Neuronal stem cell (in vitro differentiated cells): ENCODE data around the gene KPNA4.

Experiments used
- DNase-seq: peaks from one replicate; pipeline ENCODE4 v3.0.0-alpha.2; 2013; ENCODE audit warnings: low spot score
- H2AFZ ChIP-seq: one replicate; pipeline ENCODE4 v1.6.1; 2013; ENCODE audit warnings: mild to moderate bottlenecking, low read length, inconsistent platforms
- H2AK5ac ChIP-seq: 2 replicates; pipeline ENCODE4 v1.6.1; 2013; ENCODE audit warnings: low read depth, mild to moderate bottlenecking, inconsistent platforms, low read length, moderate library complexity, mixed read lengths
- H2BK120ac ChIP-seq: 2 replicates; pipeline ENCODE4 v1.6.1; 2013; ENCODE audit warnings: low read depth, mild to moderate bottlenecking, inconsistent platforms, low read length, moderate library complexity, mixed read lengths
- H2BK12ac ChIP-seq: one replicate; pipeline ENCODE4 v1.6.1; 2013; ENCODE audit warnings: low read length, inconsistent platforms
- H2BK15ac ChIP-seq: 2 replicates; pipeline ENCODE4 v1.6.1; 2013; ENCODE audit warnings: mild to moderate bottlenecking, low read length, inconsistent platforms, mixed read lengths
- H2BK5ac ChIP-seq: one replicate; pipeline ENCODE4 v1.6.1; 2013; ENCODE audit warnings: inconsistent platforms, mild to moderate bottlenecking, low read length, moderate library complexity
- H3K14ac ChIP-seq: one replicate; pipeline ENCODE4 v1.6.1; 2013; ENCODE audit warnings: low read length, inconsistent platforms
- H3K18ac ChIP-seq: 2 replicates; pipeline ENCODE4 v1.6.1; 2013; ENCODE audit warnings: low read length, inconsistent platforms
- H3K23ac ChIP-seq: 2 replicates; pipeline ENCODE4 v1.6.1; 2013; ENCODE audit warnings: low read depth, mild to moderate bottlenecking, mixed read lengths, low read length, inconsistent platforms; ENCODE audit not compliant: poor library complexity
- H3K27ac ChIP-seq: replicated peaks from 3 replicates; pipeline ENCODE4 v1.5.1; 2013; ENCODE audit warnings: low read length, inconsistent platforms
- H3K27me3 ChIP-seq, 3 experiments: 2 replicates each; pipeline ENCODE4 v1.6.1; 2013; ENCODE audit warnings: low read length in 3 of 3, mild to moderate bottlenecking in 2 of 3, inconsistent platforms in 1 of 3, low read depth in 1 of 3, mixed read lengths in 1 of 3, moderate library complexity in 1 of 3; ENCODE audit not compliant: control insufficient read depth in 3 of 3, insufficient read depth in 3 of 3
- H3K36me3 ChIP-seq, 2 donors: replicated peaks in 1 of 2; 2 replicates each; pipeline ENCODE4 v1.6.1; 2013; ENCODE audit warnings: low read length in 2 of 2; ENCODE audit not compliant: control insufficient read depth in 2 of 2, insufficient read depth in 2 of 2
- H3K4ac ChIP-seq: 2 replicates; pipeline ENCODE4 v1.6.1; 2013; ENCODE audit warnings: inconsistent platforms, mild to moderate bottlenecking, low read length, moderate library complexity
- H3K4me1 ChIP-seq, 2 donors: 1 replicate in 1 of 2; 2 replicates in 1 of 2; pipeline ENCODE4 v1.6.1; 2013; ENCODE audit warnings: low read length in 2 of 2, low read depth in 1 of 2; ENCODE audit not compliant: control insufficient read depth in 2 of 2, insufficient read depth in 1 of 2
- H3K4me2 ChIP-seq: one replicate; pipeline ENCODE4 v1.6.1; 2013; ENCODE audit warnings: mild to moderate bottlenecking, low read length, inconsistent platforms; ENCODE audit not compliant: insufficient read depth, poor library complexity, severe bottlenecking
- H3K4me3 ChIP-seq, 2 donors: 2 replicates each; pipeline ENCODE4 v1.5.1; 2013; ENCODE audit warnings: low read length in 2 of 2, mild to moderate bottlenecking in 2 of 2, inconsistent platforms in 1 of 2, moderate library complexity in 1 of 2
- H3K79me1 ChIP-seq: one replicate; pipeline ENCODE4 v1.6.1; 2013; ENCODE audit warnings: low read depth, mild to moderate bottlenecking, inconsistent platforms, low read length, moderate library complexity
- H3K9ac ChIP-seq: one replicate; pipeline ENCODE4 v1.6.1; 2013; ENCODE audit warnings: mild to moderate bottlenecking, low read depth, low read length, inconsistent platforms; ENCODE audit not compliant: poor library complexity
- H3K9me3 ChIP-seq, 2 donors: replicated peaks in 1 of 2; 2 replicates each; pipeline versions ENCODE3 to v1.6.1; 2013; ENCODE audit warnings: low read length in 2 of 2, mild to moderate bottlenecking in 2 of 2, inconsistent platforms in 1 of 2, low read depth in 1 of 2, mixed read lengths in 1 of 2, moderate library complexity in 1 of 2; ENCODE audit not compliant: control insufficient read depth in 2 of 2, insufficient read depth in 1 of 2
- H4K8ac ChIP-seq: one replicate; pipeline ENCODE4 v1.6.1; 2013; ENCODE audit warnings: low read depth, mild to moderate bottlenecking, inconsistent platforms, low read length, moderate library complexity
- H4K91ac ChIP-seq: one replicate; pipeline ENCODE4 v1.6.1; 2013; ENCODE audit warnings: low read length, low read depth, mild to moderate bottlenecking, inconsistent platforms; ENCODE audit not compliant: poor library complexity
- WGBS, 2 donors: extraction: QIAGEN DNeasy Blood & Tissue Kit; methylation state at CpG; one replicate each; pipeline ENCODE4 v1.1.7; 2013; ENCODE audit warnings: missing lambda C conversion rate in 2 of 2, mixed read lengths in 1 of 2; ENCODE audit not compliant: insufficient read length in 2 of 2, insufficient replicate concordance in 1 of 2; ENCODE audit errors: extremely low coverage in 2 of 2; 5-methylcytosine and 5-hydroxymethylcytosine counted together

The KPNA4 gene

DNA sequence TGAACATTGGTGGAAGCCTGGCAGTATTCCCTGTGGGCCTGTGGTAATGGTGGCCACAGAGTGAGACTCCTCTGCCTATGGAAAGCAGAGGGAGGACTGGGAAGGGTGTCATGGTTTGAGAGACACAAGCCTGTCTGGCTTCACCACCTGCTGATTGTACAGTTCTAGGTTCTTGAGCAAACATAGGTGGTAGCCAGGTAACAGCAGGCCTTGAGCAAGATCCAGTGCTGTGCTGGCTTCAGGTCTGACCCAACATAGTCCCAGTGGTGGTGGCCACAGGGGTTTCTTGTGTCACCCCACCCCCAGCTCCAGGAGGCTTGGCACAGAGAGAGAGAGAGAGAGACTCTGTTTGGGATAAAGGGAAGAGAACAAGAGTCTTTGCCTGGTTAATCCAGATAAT is 22.7 kb upstream of the KPNA4 start:
- no peak overlapping the region for H3K4me3 ChIP-seq

DNA sequence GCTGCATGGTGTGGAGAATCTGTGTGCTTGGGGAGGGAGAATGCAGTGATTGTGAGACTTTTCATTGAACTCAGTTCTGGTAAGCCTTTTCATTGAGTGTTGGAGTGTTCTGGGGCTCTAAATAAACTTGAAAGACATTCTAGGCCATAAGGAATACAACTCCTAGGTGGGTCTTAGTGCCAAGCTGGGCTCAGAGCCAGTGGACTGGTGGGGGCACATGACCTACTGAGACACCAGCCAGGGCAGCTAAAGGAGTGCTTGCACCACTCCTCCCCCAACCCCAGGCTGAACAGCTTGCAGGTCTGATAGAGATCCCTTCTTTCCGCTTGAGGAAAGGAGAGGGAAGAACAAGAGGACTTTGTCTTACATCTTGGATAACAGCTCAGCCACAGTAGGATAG is 21.7 kb upstream of the KPNA4 start:
- Histone ChIP-seq H3K9me3 (peaks cover 0 to 3% of the 10 kb centered on the region in 2 donors), H3K18ac (no peak overlapping the region), H3K4me3 (no peak overlapping the region), H3K4me2 (no peak overlapping the region), H4K91ac (no peak overlapping the region), H3K9ac (no peak overlapping the region), H3K14ac (no peak overlapping the region), H2BK12ac (no peak overlapping the region), H3K27ac (no peak overlapping the region), H3K23ac (no peak overlapping the region), H2BK120ac (no peak overlapping the region), H2AK5ac (no peak overlapping the region), H2BK15ac (no peak overlapping the region), H3K4ac (no peak overlapping the region), H4K8ac (no peak overlapping the region), H2BK5ac (no peak overlapping the region), H2AFZ (no peak overlapping the region), H3K79me1 (no peaks in the 10 kb centered on the region), H3K27me3 (peaks cover 0 to 5% (median 0%) of the 10 kb centered on the region in 3 experiments), H3K36me3 (no peaks in the 10 kb centered on the region), H3K4me1 (no peaks in the 10 kb centered on the region)
- no CpG with 5 or more reads among the region's 1 CpG for WGBS, 2 donors
- DNase-seq = no peak

More for the DNA sequence above, 22.7 kb upstream of the KPNA4 start:
- no peak overlapping the region for H2BK15ac ChIP-seq
- H2AFZ ChIP-seq = no peak overlapping the region
- H3K9me3 ChIP-seq = no peaks in the 10 kb centered on the region
- no peak overlapping the region for H4K8ac ChIP-seq
- no peaks in the 10 kb centered on the region for H3K36me3 ChIP-seq
- no peak overlapping the region for H4K91ac ChIP-seq
- H2BK5ac ChIP-seq = no peak overlapping the region
- no peak overlapping the region for H3K23ac ChIP-seq
- H3K9ac ChIP-seq = no peak overlapping the region
- DNase-seq = no peak
- H2AK5ac ChIP-seq = no peak overlapping the region
- H3K4me1 ChIP-seq = no peaks in the 10 kb centered on the region
- no peak overlapping the region for H3K4ac ChIP-seq
- H3K4me2 ChIP-seq = no peak overlapping the region
- H2BK120ac ChIP-seq = no peak overlapping the region
- no peak overlapping the region for H3K14ac ChIP-seq
- no peak overlapping the region for H3K18ac ChIP-seq
- H2BK12ac ChIP-seq = no peak overlapping the region
- peaks cover 0 to 5% (median 0%) of the 10 kb centered on the region in 3 experiments for H3K27me3 ChIP-seq
- H3K27ac ChIP-seq = no peak overlapping the region
- H3K79me1 ChIP-seq = no peaks in the 10 kb centered on the region

- H3K4me3 ChIP-seq = no peak overlapping the region
- no peak overlapping the region for H3K27ac ChIP-seq
- H4K91ac ChIP-seq = no peak overlapping the region
- H3K4ac ChIP-seq = no peak overlapping the region
- no peak overlapping the region for H2BK15ac ChIP-seq
- no peak overlapping the region for H3K23ac ChIP-seq
- no peak overlapping the region for H3K14ac ChIP-seq
- H3K79me1 ChIP-seq = no peaks in the 10 kb centered on the region
- no peak overlapping the region for H2AK5ac ChIP-seq
- no peak overlapping the region for H3K18ac ChIP-seq
- no peak overlapping the region for H2BK120ac ChIP-seq
- H3K27me3 ChIP-seq = peaks cover 0 to 5% (median 0%) of the 10 kb centered on the region in 3 experiments
- peaks cover 0 to 8% of the 10 kb centered on the region in 2 donors for H3K9me3 ChIP-seq
- H3K9ac ChIP-seq = no peak overlapping the region
- DNase-seq = no peak
- H3K36me3 ChIP-seq = no peaks in the 10 kb centered on the region
- no peak overlapping the region for H4K8ac ChIP-seq
- no CpG with 5 or more reads among the region's 3 CpGs for WGBS, 2 donors
- no peak overlapping the region for H2AFZ ChIP-seq
- no peaks in the 10 kb centered on the region for H3K4me1 ChIP-seq
- H2BK5ac ChIP-seq = no peak overlapping the region
- H3K4me2 ChIP-seq = no peak overlapping the region
- no peak overlapping the region for H2BK12ac ChIP-seq
These were observed 21.3 kb upstream of the KPNA4 start for GRCh38 chr3:160586679-160587078.

- Histone ChIP-seq H3K14ac (no peak overlapping the region), H2BK5ac (no peak overlapping the region), H2BK120ac (no peak overlapping the region), H3K27ac (no peak overlapping the region), H2BK15ac (no peak overlapping the region), H3K18ac (no peak overlapping the region), H4K8ac (no peak overlapping the region), H3K4me3 (no peak overlapping the region), H3K9ac (no peak overlapping the region), H2AK5ac (no peak overlapping the region), H3K4me2 (no peak overlapping the region), H3K79me1 (no peaks in the 10 kb centered on the region), H4K91ac (no peak overlapping the region), H3K36me3 (peaks cover 0 to 1% of the 10 kb centered on the region in 2 donors), H3K4ac (no peak overlapping the region), H3K27me3 (peaks cover 0 to 5% (median 0%) of the 10 kb centered on the region in 3 experiments), H3K9me3 (peaks cover 4 to 9% of the 10 kb centered on the region in 2 donors), H2AFZ (no peak overlapping the region), H3K4me1 (no peaks in the 10 kb centered on the region), H2BK12ac (no peak overlapping the region), H3K23ac (no peak overlapping the region)
- DNase-seq = no peak
These were observed 18.1 kb upstream of the KPNA4 start for GRCh38 chr3:160583451-160583850.
